GM12874 (cell line): ENCODE data around the gene ZNF501.

Source experiments
- CTCF ChIP-seq: IDR thresholded peaks from 2 replicates; pipeline ENCODE4 v1.5.1; 2011; ENCODE audit warnings: low read depth, mild to moderate bottlenecking, control low read depth, low read length, moderate library complexity; ENCODE audit not compliant: insufficient read depth

ZNF501 gene

GRCh38 chr3:44764248-44764647 lies 34.8 kb downstream of the ZNF501 start:
- no peak for TF ChIP-seq CTCF

GRCh38 chr3:44771424-44772098 lies 42.1 kb downstream of the ZNF501 start:
- TF ChIP-seq CTCF, result no peak

GRCh38 chr3:44772099-44772442 lies 42.6 kb downstream of the ZNF501 start:
- no peak for TF ChIP-seq CTCF

GRCh38 chr3:44782891-44783290 lies 53.5 kb downstream of the ZNF501 start:
- TF ChIP-seq CTCF, result no peak
